Measurements from ENCODE around the gene RUSC1.

The RUSC1 gene

GRCh38 chr1:155295183-155295941 lies 25.3 kb upstream of the RUSC1 start:
- no peak for DNase-seq (ENCODE audit: low read depth in 2 of 2)

GRCh38 chr1:155295942-155296267 lies 24.8 kb upstream of the RUSC1 start:
- no peak for DNase-seq (ENCODE audit: low read depth in 2 of 2)

GRCh38 chr1:155296661-155297060 lies 24.0 kb upstream of the RUSC1 start:
- no peak for DNase-seq (ENCODE audit: low read depth in 2 of 2)

- no peak for DNase-seq (ENCODE audit: low read depth in 2 of 2)
Measured at GRCh38 chr1:155297384-155297783, 23.3 kb upstream of the RUSC1 start.

- no peak for DNase-seq (ENCODE audit: low read depth in 2 of 2)
Measured at GRCh38 chr1:155300024-155300423, 20.7 kb upstream of the RUSC1 start.

- DNase-seq (ENCODE audit: low read depth in 2 of 2): no peak
Measured at GRCh38 chr1:155300553-155301329, 20.0 kb upstream of the RUSC1 start.

GRCh38 chr1:155301342-155301841 lies 19.3 kb upstream of the RUSC1 start, which contains the start of gene PKLR:
Gene PKLR (minus strand): TSS chr1:155301438. CDS start chr1:155301395, 43 bp downstream.
- no peak for DNase-seq (ENCODE audit: low read depth in 2 of 2)

- no peak for DNase-seq (ENCODE audit: low read depth in 2 of 2)
Measured at GRCh38 chr1:155304558-155305063, 16.1 kb upstream of the RUSC1 start.

- DNase-seq (ENCODE audit: low read depth in 2 of 2): no peak
Measured at GRCh38 chr1:155305881-155306391, 14.8 kb upstream of the RUSC1 start.

GRCh38 chr1:155307247-155307740 lies 13.4 kb upstream of the RUSC1 start:
- DNase-seq (ENCODE audit: low read depth in 2 of 2): no peak

- peak; percentile 91 to 97 for DNase-seq (ENCODE audit: low read depth in 2 of 2)
Measured at GRCh38 chr1:155308493-155309422, 11.9 kb upstream of the RUSC1 start, which contains the start of gene FDPS. Gene FDPS (plus strand): TSS chr1:155308866. CDS start chr1:155309790, 924 bp downstream.

- no peak for DNase-seq (ENCODE audit: low read depth in 2 of 2)
Measured at GRCh38 chr1:155309423-155310021, 11.2 kb upstream of the RUSC1 start.

- DNase-seq (ENCODE audit: low read depth in 2 of 2): no peak
Measured at GRCh38 chr1:155313261-155313660, 7.4 kb upstream of the RUSC1 start.

- no peak for DNase-seq (ENCODE audit: low read depth in 2 of 2)
Measured at GRCh38 chr1:155316922-155317321, 3.8 kb upstream of the RUSC1 start.

GRCh38 chr1:155318082-155318481 lies 2.6 kb upstream of the RUSC1 start:
- DNase-seq (ENCODE audit: low read depth in 2 of 2): no peak

- DNase-seq (ENCODE audit: low read depth in 2 of 2): no peak
Measured at GRCh38 chr1:155319536-155319935, 1.2 kb upstream of the RUSC1 start.

- no peak for DNase-seq (ENCODE audit: low read depth in 2 of 2)
Measured at GRCh38 chr1:155320252-155320651, 442 bp upstream of the RUSC1 start.

- no peak for DNase-seq (ENCODE audit: low read depth in 2 of 2)
Measured at GRCh38 chr1:155321639-155322503, 1.2 kb downstream of the RUSC1 start.

GRCh38 chr1:155322571-155322952 lies 1.9 kb downstream of the RUSC1 start:
- no peak for DNase-seq (ENCODE audit: low read depth in 2 of 2)
